Naive B cell (primary cell): Measurements from ENCODE around the gene SHROOM3. TPM values are rescaled to one million over a fixed set of nuclear protein-coding genes. Genes with fewer than 3 reads are reported as not detected.

Experiments
- ATAC-seq, 2 donors: fragments of 150-1000 bp; cut with Tn5 transposase; 2 replicates each; pipeline ENCODE4 v1.10.0; 2021; ENCODE audit warnings: low read depth in 2 of 2, mild to moderate bottlenecking in 2 of 2, moderate library complexity in 2 of 2
- DNase-seq: peaks from one replicate; pipeline ENCODE4 v3.0.0; 2022
- H3K27ac Mint-ChIP-seq, 6 donors: one replicate each; pipeline ENCODE4 v1.8.0; 2020 to 2022; ENCODE audit warnings: mild to moderate bottlenecking in 6 of 6, mixed read lengths in 6 of 6, moderate library complexity in 5 of 6, inconsistent platforms in 2 of 6
- H3K27me3 Mint-ChIP-seq, 3 donors: one replicate each; pipeline ENCODE4 v1.8.0; 2021 to 2022; ENCODE audit warnings: mixed read lengths in 3 of 3, mild to moderate bottlenecking in 1 of 3
- H3K36me3 Mint-ChIP-seq, 2 donors: one replicate each; pipeline ENCODE4 v1.8.0; 2020 to 2022; ENCODE audit warnings: mixed read lengths in 2 of 2, inconsistent platforms in 1 of 2, mild to moderate bottlenecking in 1 of 2
- H3K4me1 Mint-ChIP-seq, 3 donors: one replicate each; pipeline ENCODE4 v1.8.0; 2020 to 2022; ENCODE audit warnings: mixed read lengths in 3 of 3, inconsistent platforms in 1 of 3, mild to moderate bottlenecking in 1 of 3, moderate library complexity in 1 of 3
- H3K4me3 Mint-ChIP-seq, 8 donors: one replicate each; pipeline ENCODE4 v1.8.0; 2020 to 2022; ENCODE audit warnings: mild to moderate bottlenecking in 8 of 8, mixed read lengths in 8 of 8, moderate library complexity in 8 of 8, inconsistent platforms in 2 of 8
- H3K9me3 Mint-ChIP-seq, 7 donors: one replicate each; pipeline ENCODE4 v1.8.0; 2020 to 2022; ENCODE audit warnings: mixed read lengths in 7 of 7, mild to moderate bottlenecking in 5 of 7, inconsistent platforms in 2 of 7, moderate library complexity in 1 of 7
- polyA plus RNA-seq, 6 donors: library from polyadenylated mRNA; unstranded; fragments of 300-500 nt; fragmentation: Illumina TruSeq; gene quantifications; one replicate each; pipeline ENCODE4 v1.2.3, GENCODE V29; 2021; ENCODE audit warnings: low read depth in 6 of 6

SHROOM3 gene
- polyA plus RNA-seq, 6 donors from 2014 or later: 0.40 to 0.95 (median 0.69) TPM; not detected in 3

DNA sequence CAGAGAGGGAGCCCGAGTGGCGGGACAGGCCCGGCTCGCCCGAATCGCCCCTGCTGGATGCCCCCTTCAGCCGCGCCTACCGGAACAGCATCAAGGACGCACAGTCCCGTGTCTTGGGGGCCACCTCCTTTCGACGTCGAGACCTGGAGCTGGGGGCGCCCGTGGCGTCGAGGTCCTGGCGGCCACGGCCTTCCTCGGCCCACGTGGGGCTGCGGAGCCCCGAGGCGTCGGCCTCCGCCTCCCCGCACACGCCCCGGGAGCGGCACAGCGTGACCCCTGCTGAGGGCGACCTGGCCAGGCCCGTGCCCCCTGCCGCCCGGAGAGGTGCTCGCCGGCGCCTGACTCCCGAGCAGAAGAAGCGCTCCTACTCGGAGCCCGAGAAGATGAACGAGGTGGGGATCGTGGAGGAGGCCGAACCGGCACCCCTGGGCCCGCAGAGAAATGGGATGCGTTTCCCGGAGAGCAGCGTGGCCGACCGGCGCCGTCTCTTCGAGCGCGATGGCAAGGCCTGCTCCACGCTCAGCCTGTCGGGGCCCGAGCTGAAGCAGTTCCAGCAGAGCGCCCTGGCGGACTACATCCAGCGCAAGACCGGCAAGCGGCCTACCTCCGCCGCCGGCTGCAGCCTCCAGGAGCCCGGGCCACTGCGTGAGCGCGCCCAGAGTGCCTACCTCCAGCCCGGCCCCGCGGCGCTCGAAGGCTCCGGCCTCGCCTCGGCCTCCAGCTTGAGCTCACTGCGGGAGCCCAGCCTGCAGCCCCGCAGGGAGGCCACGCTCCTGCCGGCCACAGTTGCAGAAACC is 306.0 kb downstream of the SHROOM3 start:
- H3K4me3 Mint-ChIP-seq: no peak overlapping the region
- peaks cover 4 to 12% (median 6%) of the 10 kb centered on the region in 3 donors for H3K27me3 Mint-ChIP-seq
- H3K9me3 Mint-ChIP-seq: no peaks in the 10 kb centered on the region
- DNase-seq: no peak
- no peak overlapping the region for H3K27ac Mint-ChIP-seq
- no peak for ATAC-seq
- no peaks in the 10 kb centered on the region for H3K4me1 Mint-ChIP-seq
- H3K36me3 Mint-ChIP-seq: no peaks in the 10 kb centered on the region

DNA sequence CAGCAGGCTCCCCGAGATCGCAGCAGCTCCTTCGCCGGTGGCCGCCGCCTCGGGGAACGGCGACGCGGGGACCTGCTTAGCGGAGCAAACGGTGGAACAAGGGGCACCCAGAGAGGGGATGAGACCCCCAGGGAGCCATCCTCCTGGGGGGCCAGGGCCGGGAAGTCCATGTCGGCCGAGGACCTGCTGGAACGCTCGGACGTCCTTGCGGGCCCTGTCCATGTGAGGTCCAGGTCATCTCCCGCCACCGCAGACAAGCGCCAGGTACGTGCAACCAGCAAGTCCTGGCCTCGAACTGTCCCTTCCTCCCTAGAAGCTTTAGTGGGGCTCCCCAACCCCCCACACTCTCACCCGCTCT is 306.6 kb downstream of the SHROOM3 start:
- ATAC-seq: no peak
- no peaks in the 10 kb centered on the region for H3K36me3 Mint-ChIP-seq
- no peaks in the 10 kb centered on the region for H3K9me3 Mint-ChIP-seq
- no peak for DNase-seq
- peaks cover 4 to 12% (median 6%) of the 10 kb centered on the region in 3 donors for H3K27me3 Mint-ChIP-seq
- no peak overlapping the region for H3K4me3 Mint-ChIP-seq
- peak overlapping the region in 1 of 6 donors; percentile 91 for H3K27ac Mint-ChIP-seq
- no peaks in the 10 kb centered on the region for H3K4me1 Mint-ChIP-seq

DNA sequence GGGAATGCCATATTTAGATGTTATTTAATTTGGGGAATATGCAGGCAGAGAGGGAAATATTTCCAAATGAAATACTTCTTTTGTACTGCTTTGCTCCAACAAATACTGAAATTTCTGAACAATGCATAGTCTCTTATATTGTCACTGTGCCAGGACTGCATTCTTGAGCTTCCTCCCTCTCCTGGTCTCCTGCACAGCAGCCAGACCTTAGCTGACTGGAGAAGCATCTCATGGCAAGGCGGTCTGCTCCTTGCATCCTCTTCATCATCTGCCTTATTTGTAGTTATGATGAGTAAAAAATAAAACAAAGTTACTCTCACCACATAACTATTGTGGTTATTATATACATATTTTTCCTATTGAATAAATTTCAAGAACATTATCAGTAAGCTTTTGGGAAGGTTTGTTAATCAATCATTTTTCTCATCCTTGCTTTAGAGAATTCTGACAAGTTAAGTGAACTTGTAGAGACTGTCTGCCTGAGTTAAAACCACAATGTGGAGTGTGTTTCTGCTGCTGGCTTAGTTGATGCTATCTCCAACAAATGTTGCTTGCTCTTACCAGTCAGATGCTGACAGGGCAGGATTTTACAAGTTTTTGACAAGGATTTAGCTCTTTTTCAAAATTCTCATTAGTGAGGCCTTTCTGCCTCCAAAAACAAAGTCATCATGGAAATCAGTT is 309.4 kb downstream of the SHROOM3 start:
- ATAC-seq: no peak
- Mint-ChIP-seq H3K27me3 (peaks cover 0 to 4% (median 3%) of the 10 kb centered on the region in 3 donors), H3K9me3 (no peaks in the 10 kb centered on the region), H3K27ac (no peak overlapping the region), H3K4me3 (no peak overlapping the region), H3K36me3 (no peaks in the 10 kb centered on the region), H3K4me1 (no peaks in the 10 kb centered on the region)
- no peak for DNase-seq

GRCh38 chr4:76745240-76745639 is 310.2 kb downstream of the SHROOM3 start:
- peaks cover 4 to 13% (median 4%) of the 10 kb centered on the region in 3 donors for H3K27me3 Mint-ChIP-seq
- H3K27ac Mint-ChIP-seq: no peak overlapping the region
- no peaks in the 10 kb centered on the region for H3K9me3 Mint-ChIP-seq
- no peaks in the 10 kb centered on the region for H3K4me1 Mint-ChIP-seq
- no peak for DNase-seq
- no peak for ATAC-seq
- no peak overlapping the region for H3K4me3 Mint-ChIP-seq
- H3K36me3 Mint-ChIP-seq: no peaks in the 10 kb centered on the region

GRCh38 chr4:76747563-76747962 is 312.5 kb downstream of the SHROOM3 start:
- Mint-ChIP-seq H3K4me1 (no peaks in the 10 kb centered on the region), H3K27ac (no peak overlapping the region), H3K4me3 (no peak overlapping the region), H3K36me3 (peaks cover 8% of the 10 kb centered on the region in 2 donors), H3K9me3 (peaks cover 0 to 10% (median 3%) of the 10 kb centered on the region in 7 donors), H3K27me3 (peaks cover 5 to 16% (median 9%) of the 10 kb centered on the region in 3 donors)
- no peak for ATAC-seq
- DNase-seq: no peak

GRCh38 chr4:76748649-76749048 is 313.6 kb downstream of the SHROOM3 start:
- ATAC-seq: peak in 1 of 2 donors; percentile 35

GRCh38 chr4:76749355-76749754 is 314.3 kb downstream of the SHROOM3 start:
- no peaks in the 10 kb centered on the region for H3K4me1 Mint-ChIP-seq
- H3K4me3 Mint-ChIP-seq: no peak overlapping the region
- no peak overlapping the region for H3K27ac Mint-ChIP-seq
- H3K36me3 Mint-ChIP-seq: peaks cover 8% of the 10 kb centered on the region in 2 donors
- DNase-seq (no peak), ATAC-seq (no peak)
- peaks cover 9 to 22% (median 10%) of the 10 kb centered on the region in 3 donors for H3K27me3 Mint-ChIP-seq
- peaks cover 0 to 10% (median 3%) of the 10 kb centered on the region in 7 donors for H3K9me3 Mint-ChIP-seq

More at GRCh38 chr4:76748649-76749048, 313.6 kb downstream of the SHROOM3 start:
- no peak for DNase-seq
- H3K4me3 Mint-ChIP-seq: no peak overlapping the region
- H3K4me1 Mint-ChIP-seq: no peaks in the 10 kb centered on the region
- peaks cover 8% of the 10 kb centered on the region in 2 donors for H3K36me3 Mint-ChIP-seq
- H3K27ac Mint-ChIP-seq: peak overlapping the region in 2 of 6 donors; percentile 28 to 74
- peaks cover 0 to 10% (median 3%) of the 10 kb centered on the region in 7 donors for H3K9me3 Mint-ChIP-seq
- H3K27me3 Mint-ChIP-seq: peaks cover 9 to 22% (median 10%) of the 10 kb centered on the region in 3 donors

DNA sequence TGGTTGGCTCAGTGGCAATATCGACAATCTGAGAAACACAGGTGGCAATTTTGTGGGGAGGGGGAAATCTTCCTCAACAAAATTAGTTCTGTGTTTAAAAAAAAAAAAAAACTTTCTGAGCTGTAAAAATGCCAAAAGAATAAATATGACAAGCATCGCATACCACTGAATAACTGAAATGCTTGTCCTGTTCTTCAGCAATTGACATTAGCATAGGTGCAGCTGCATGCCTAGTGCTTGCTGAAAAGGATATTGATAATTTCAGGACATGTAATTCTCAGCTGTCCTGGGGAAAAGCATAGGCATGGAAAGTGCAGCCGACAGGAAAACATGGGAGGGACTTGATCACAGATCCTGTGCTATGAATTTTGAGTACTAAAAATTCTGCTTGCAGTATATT is 315.7 kb downstream of the SHROOM3 start:
- Mint-ChIP-seq H3K9me3 (peaks cover 0 to 10% (median 3%) of the 10 kb centered on the region in 7 donors), H3K4me3 (no peak overlapping the region), H3K4me1 (no peaks in the 10 kb centered on the region), H3K27me3 (peaks cover 9 to 22% (median 10%) of the 10 kb centered on the region in 3 donors), H3K27ac (no peak overlapping the region), H3K36me3 (peaks cover 8% of the 10 kb centered on the region in 2 donors)
- ATAC-seq (no peak), DNase-seq (no peak)

GRCh38 chr4:76751612-76752343 is 316.7 kb downstream of the SHROOM3 start:
- peaks cover 9 to 22% (median 10%) of the 10 kb centered on the region in 3 donors for H3K27me3 Mint-ChIP-seq
- peak overlapping the region in 1 of 6 donors; percentile 21 for H3K27ac Mint-ChIP-seq
- H3K36me3 Mint-ChIP-seq: peaks cover 8% of the 10 kb centered on the region in 2 donors
- H3K4me1 Mint-ChIP-seq: no peaks in the 10 kb centered on the region
- no peak overlapping the region for H3K4me3 Mint-ChIP-seq
- DNase-seq (no peak), ATAC-seq (no peak)
- H3K9me3 Mint-ChIP-seq: peaks cover 0 to 10% (median 3%) of the 10 kb centered on the region in 7 donors

DNA sequence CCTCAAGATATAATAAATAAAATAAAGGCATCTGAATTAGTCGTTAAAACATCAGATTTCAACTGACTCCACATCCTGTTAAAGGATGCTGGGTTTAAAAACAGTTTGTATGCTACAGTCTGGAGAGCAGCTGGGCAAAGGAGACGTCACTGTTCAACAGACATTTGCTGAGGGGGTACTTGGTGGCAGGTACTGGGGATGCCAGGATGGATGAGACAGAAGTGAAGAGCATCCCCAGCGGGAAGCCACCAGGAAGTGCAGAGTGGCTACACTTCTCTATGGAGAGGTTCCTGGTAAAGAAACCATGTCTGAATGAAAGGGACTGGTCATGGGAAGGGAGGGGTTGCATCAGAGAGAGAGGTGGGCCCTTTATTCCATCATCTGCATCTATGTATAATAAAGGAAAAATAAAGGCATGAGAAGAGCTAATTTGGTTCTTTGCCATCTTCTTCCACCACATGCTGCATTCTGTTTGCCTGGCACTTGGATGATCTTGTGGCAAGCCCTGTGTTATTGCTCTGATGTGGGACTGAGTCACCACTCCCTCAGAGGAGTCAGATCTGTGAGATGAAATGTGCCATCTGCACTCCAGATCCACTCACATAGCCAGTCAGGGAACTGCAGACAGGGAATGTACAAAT is 318.0 kb downstream of the SHROOM3 start:
- H3K27me3 Mint-ChIP-seq: peaks cover 9 to 22% (median 10%) of the 10 kb centered on the region in 3 donors
- H3K4me1 Mint-ChIP-seq: no peaks in the 10 kb centered on the region
- H3K9me3 Mint-ChIP-seq: peaks cover 0 to 10% (median 3%) of the 10 kb centered on the region in 7 donors
- no peak overlapping the region for H3K4me3 Mint-ChIP-seq
- peaks cover 8% of the 10 kb centered on the region in 2 donors for H3K36me3 Mint-ChIP-seq
- H3K27ac Mint-ChIP-seq: no peak overlapping the region
- DNase-seq (no peak), ATAC-seq (no peak)

DNA sequence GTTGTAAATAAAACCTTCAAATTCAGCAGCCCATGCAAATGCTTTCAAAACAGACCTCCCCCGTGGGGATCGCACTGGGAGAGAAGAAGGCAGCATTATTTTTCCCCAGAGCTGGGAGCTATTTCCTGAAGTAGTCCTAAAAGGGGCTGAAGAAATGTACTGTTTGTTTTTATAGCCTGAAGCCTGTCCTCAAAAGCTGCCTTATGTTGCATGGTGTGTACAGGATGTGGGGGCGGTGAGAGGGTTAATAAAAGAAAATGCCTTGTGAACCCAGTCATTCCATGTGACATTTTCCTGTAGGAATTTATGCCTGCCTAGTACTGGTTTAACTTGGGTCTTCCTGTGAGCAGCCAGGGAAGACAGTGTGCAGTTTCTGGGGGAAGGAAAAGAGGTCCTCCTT is 318.8 kb downstream of the SHROOM3 start:
- DNase-seq (no peak), ATAC-seq (no peak)
- H3K4me3 Mint-ChIP-seq: no peak overlapping the region
- H3K9me3 Mint-ChIP-seq: peaks cover 0 to 10% (median 3%) of the 10 kb centered on the region in 7 donors
- peaks cover 9 to 22% (median 10%) of the 10 kb centered on the region in 3 donors for H3K27me3 Mint-ChIP-seq
- no peaks in the 10 kb centered on the region for H3K4me1 Mint-ChIP-seq
- H3K27ac Mint-ChIP-seq: no peak overlapping the region
- peaks cover 8% of the 10 kb centered on the region in 2 donors for H3K36me3 Mint-ChIP-seq

GRCh38 chr4:76754439-76754838 is 319.4 kb downstream of the SHROOM3 start:
- no peak for ATAC-seq
- Mint-ChIP-seq H3K27ac (no peak overlapping the region), H3K27me3 (peaks cover 5 to 17% (median 10%) of the 10 kb centered on the region in 3 donors), H3K36me3 (peaks cover 8% of the 10 kb centered on the region in 2 donors), H3K9me3 (peaks cover 0 to 10% (median 3%) of the 10 kb centered on the region in 7 donors), H3K4me1 (no peaks in the 10 kb centered on the region), H3K4me3 (no peak overlapping the region)
- DNase-seq: no peak

DNA sequence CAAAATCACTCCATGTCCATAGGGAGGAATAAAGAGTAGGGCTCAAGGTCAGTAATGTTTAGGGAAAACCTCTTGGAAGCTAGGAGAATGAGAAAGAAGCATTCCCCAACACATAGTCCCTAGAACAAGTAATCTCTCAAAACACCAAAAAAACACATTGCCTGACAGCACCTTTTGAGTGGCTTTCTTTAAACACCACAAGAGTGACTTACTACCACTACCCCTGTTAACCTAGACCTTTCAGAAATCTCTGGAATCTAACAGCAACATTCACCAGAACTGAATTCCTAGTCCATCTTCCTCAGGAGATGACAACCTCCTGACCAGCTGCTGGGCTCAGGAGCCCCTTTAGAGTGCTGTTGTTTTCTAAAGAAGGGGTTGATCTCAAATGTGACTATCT is 320.7 kb downstream of the SHROOM3 start:
- H3K27ac Mint-ChIP-seq: no peak overlapping the region
- peaks cover 0 to 10% (median 3%) of the 10 kb centered on the region in 7 donors for H3K9me3 Mint-ChIP-seq
- DNase-seq (no peak), ATAC-seq (no peak)
- H3K4me3 Mint-ChIP-seq: no peak overlapping the region
- peaks cover 8% of the 10 kb centered on the region in 2 donors for H3K36me3 Mint-ChIP-seq
- peaks cover 5 to 6% (median 5%) of the 10 kb centered on the region in 3 donors for H3K27me3 Mint-ChIP-seq
- H3K4me1 Mint-ChIP-seq: no peaks in the 10 kb centered on the region
